GM12865 (cell line): Measurements from ENCODE around the gene AFG3L2.

Experiments used
- DNase-seq: peaks from one replicate; pipeline ENCODE4 v3.0.0; 2010; ENCODE audit warnings: low read depth
- H3K4me3 ChIP-seq: 2 replicates; pipeline ENCODE4 v1.5.1; 2011; ENCODE audit warnings: mild to moderate bottlenecking, low read depth, low read length, control low read depth
- CTCF ChIP-seq: IDR thresholded peaks from 2 replicates; pipeline ENCODE4 v1.5.1; 2011; ENCODE audit warnings: low read length, control low read depth, low read depth, inconsistent platforms; ENCODE audit not compliant: insufficient read depth; ENCODE audit errors: missing control alignments

AFG3L2 gene

GRCh38 chr18:12312976-12313375, 64.1 kb downstream of the AFG3L2 start:
- no peak for TF ChIP-seq CTCF
- H3K4me3 ChIP-seq: no peak overlapping the region
- no peak for DNase-seq

DNA sequence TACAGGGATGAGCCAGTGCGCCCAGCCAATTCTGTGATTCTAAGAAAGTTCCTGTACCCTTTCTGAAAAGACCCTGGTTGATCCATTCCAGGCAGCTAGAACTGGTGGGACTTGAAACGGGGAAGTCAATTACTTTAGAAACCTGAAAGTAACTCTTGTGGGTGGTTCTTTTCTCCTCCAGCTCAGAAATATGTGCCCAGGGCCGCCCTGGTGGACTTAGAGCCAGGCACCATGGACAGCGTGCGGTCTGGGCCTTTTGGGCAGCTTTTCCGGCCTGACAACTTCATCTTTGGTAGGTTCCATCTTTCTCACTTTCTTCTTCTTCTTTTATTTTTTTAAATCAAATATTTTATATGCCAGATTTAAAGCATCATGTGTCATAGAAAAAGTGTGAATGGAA, 66.3 kb downstream of the AFG3L2 start:
- no peak for DNase-seq
- no peak for TF ChIP-seq CTCF
- H3K4me3 ChIP-seq: no peak overlapping the region

GRCh38 chr18:12309683-12310198, 67.3 kb downstream of the AFG3L2 start:
- no peak for TF ChIP-seq CTCF
- H3K4me3 ChIP-seq: peak overlapping the region; percentile 56
- peak; percentile 60 for DNase-seq

GRCh38 chr18:12308386-12309100, 68.5 kb downstream of the AFG3L2 start:
- peak overlapping the region; percentile 56 for H3K4me3 ChIP-seq
- DNase-seq: peak; percentile 72
- no peak for TF ChIP-seq CTCF

DNA sequence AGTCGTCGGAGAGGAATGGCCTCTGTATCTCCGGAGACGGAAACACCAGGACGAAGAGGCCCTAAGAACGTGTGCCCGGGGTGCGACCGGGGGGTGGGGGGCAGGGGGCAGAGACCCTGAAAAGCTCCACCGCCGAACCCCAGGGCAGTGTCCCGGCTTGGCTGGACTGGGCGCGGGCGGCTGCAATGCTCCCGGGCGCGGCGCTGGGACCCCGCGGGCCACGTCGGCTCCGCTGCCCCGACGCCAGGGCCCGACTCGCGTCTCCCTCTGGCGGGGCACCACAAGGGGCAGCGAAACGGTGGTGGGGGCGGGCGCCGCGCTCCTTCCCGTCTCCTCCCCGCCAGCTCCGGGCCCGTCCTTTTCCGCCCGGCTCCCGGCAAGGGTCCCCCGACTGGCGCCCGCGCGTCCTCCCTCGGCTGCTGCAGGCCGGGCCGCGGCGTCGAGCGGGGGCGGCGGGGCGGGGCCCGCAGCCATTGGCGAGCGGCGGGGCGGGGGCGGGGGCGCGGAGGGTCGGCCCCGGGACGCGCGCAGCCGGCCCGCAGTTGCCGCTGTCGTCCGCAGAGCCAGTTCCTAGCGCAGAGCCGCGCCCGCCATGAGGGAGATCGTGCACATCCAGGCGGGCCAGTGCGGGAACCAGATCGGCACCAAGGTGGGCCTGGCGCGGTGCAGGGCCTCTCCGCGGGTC, 69.2 kb downstream of the AFG3L2 start, which contains the start of gene TUBB6:
TSS of gene TUBB6 (plus strand) at position 541 of the 685 bp plus-strand sequence. CDS start at position 593, 52 bp downstream.
- DNase-seq: peak; percentile 62
- peak within 1 kb of the TSS; percentile 56 for H3K4me3 ChIP-seq
- TF ChIP-seq CTCF: no peak

GRCh38 chr18:12306752-12307700, 70.0 kb downstream of the AFG3L2 start:
- DNase-seq: no peak
- TF ChIP-seq CTCF: no peak
- peak overlapping the region; percentile 44 for H3K4me3 ChIP-seq
